AG09319 (cell line): ENCODE results near the gene GLE1.

Experiments
- DNase-seq: peaks from one replicate; pipeline ENCODE4 v3.0.0-alpha.2; 2010; ENCODE audit warnings: low read depth; ENCODE audit errors: extremely low read depth
- TF ChIP-seq, protein P1 (sequence below): IDR thresholded peaks from 2 replicates; pipeline ENCODE4 v1.5.1; 2011; ENCODE audit warnings: low read depth, mild to moderate bottlenecking, inconsistent platforms, low read length, moderate library complexity

The GLE1 gene

DNA sequence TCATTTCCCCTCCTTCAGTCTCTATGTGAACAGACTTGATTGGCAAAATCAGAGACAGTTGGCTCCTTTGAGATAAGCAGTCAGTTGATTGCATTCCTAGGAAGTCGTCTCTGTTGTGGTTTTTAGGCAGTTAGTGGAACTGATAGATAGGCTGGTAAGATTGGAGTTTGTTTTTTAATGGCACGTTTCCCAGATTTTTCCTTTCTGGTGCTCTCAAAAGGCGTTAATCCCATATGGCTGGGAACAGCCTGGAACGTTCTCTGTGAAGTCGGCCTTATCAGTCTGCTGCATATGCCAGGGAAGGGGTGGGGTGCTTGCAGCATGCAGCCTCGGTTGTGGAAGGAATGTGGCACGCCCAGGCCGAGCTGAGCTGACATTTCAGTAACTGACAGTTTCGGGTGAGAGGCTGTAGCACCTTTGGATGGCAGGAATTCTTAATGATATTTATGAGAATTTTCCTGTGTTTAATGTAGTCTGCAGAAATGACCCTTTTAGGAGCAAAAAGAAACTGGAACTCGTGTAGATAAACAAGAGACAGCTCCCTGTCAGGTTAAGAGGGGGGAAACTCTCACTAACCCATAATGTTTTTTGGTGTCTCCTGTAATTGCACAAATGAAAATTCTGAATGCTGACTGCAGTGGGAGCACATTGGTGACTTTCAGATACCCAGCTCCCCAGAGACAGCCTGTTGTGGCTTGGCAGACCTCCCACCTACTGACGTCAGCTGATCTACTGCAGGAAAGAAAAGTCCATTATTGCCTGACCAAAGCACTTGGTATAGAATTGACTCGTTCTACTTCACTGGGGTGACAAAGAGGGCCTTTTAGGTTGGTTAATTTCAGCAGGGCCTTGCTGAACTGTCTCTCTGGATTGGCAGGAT lies 54.2 kb downstream of the GLE1 start:
- no peak for DNase-seq
- TF ChIP-seq, protein P1, sequence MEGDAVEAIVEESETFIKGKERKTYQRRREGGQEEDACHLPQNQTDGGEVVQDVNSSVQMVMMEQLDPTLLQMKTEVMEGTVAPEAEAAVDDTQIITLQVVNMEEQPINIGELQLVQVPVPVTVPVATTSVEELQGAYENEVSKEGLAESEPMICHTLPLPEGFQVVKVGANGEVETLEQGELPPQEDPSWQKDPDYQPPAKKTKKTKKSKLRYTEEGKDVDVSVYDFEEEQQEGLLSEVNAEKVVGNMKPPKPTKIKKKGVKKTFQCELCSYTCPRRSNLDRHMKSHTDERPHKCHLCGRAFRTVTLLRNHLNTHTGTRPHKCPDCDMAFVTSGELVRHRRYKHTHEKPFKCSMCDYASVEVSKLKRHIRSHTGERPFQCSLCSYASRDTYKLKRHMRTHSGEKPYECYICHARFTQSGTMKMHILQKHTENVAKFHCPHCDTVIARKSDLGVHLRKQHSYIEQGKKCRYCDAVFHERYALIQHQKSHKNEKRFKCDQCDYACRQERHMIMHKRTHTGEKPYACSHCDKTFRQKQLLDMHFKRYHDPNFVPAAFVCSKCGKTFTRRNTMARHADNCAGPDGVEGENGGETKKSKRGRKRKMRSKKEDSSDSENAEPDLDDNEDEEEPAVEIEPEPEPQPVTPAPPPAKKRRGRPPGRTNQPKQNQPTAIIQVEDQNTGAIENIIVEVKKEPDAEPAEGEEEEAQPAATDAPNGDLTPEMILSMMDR = no peak

DNA sequence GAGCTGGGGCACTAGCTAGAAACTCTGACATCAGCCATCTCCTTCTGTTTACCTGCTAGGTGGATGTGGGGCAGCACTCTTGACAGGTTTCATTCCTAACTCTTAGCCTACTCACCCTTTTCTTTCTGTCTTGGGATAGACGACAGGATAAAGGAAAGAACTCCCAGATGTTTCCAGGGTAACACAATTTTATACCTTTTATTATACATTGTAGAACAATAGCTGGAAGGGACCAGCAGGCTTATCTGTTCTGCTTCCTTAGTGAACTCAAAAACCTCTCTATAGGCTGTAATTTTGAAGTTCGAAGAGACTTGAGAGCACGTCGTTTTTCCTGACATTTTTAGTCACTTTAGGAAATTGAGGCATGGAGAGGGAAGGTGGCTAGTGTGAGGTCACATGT lies 61.1 kb downstream of the GLE1 start:
- DNase-seq = no peak
- TF ChIP-seq, protein P1 = no peak

DNA sequence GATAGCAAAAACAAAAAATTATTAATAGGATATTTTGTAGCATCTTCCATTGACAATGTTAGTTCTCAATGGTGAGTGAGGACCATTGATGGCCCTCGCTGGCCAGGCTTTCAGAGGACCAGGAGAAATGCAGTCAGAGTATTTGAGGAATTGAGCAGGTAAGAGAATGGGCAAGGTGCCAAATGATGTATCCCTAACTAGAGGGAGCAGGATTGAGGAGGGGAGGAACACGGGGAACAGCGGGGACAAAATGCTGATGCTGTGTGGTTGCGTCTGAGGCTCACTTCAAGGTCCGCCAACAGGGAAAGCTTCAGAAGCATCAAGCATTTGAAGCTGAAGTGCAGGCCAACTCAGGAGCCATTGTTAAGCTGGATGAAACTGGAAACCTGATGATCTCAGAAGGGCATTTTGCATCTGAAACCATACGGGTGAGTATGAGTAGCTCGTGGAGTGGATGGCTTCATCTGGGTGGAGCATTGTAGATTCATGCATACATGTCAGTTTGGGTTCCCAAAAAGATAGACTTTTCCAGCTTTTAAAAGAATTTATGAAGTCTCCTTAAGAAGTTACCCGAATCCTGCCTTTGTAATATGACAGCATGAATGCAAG lies 64.1 kb downstream of the GLE1 start:
- no peak for DNase-seq
- TF ChIP-seq, protein P1 = no peak

DNA sequence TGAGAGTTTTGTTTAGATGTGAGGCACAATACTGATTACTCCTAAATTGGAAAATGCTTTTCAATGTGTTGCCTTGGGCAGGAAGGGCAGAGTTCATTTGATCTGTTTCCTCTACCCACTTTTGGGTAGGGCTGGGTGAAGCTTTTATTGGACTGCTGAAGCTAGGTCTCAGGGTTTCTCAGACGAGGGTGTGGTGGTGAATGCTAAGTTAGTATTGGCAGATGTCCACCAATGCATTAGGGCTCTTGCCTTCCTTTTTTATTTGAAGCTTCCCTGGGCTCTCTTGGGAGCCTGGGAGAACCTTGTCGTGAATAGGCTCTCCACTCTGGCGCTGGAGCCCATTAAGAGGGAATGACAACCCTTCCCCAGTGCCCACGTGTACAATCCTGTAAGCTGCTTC lies 71.0 kb downstream of the GLE1 start:
- TF ChIP-seq, protein P1 = no peak
- no peak for DNase-seq

DNA sequence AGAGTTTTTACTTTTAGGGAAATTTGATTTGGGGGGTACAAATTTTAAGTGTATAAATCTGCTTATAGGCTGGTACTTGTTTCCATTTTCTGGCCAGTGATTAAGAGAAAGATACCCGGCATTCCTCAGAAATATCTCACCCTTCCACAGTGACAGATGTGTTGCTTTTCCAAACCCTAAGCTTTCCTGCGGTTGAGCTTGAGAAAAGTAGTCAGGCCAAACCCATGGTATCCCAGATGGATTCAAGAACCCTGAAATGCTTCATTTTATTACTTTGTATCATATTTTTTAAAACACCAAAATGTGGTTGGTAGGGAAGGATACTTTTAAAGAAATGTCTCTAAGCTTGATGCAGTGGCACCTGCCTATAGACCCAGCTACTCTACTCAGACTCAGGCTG lies 71.4 kb downstream of the GLE1 start:
- DNase-seq = no peak
- TF ChIP-seq, protein P1 = no peak

DNA sequence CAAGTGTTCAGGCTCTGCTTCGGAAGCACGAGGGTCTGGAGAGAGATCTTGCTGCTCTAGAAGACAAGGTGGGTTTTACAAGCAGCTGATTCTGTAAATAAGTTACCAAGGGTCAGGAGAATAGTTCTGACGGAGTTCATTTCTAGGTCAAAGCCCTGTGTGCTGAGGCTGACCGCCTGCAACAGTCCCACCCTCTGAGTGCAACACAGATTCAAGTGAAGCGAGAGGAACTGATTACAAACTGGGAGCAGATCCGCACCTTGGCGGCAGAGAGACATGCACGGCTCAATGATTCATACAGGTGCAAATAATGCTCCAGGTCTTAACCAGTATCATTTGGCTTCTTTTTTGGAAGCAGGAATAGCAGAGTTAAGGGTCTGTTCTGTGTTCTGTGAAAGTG lies 72.7 kb downstream of the GLE1 start:
- DNase-seq = no peak
- TF ChIP-seq, protein P1 = no peak

DNA sequence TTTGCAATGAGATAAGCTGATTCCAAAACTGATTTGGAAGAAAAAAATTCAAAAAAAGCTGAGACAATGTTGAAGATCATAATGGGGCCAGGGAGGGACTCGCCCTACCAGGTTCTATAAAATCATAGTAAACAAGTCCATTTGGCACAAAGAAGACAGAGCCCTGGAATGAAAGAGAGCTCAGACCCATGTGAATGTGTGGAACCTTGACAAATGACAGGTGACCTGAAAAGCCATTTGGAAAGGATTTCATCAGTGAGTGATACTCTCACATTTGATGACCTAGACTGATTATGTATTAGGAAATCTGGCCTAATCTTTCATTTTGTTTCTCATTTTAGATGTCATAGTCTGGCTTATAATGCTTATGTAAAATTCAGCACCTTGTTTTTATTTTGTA lies 74.7 kb downstream of the GLE1 start:
- DNase-seq = no peak
- TF ChIP-seq, protein P1 = no peak
